PC-3 (cell line): ENCODE results near the gene ZNF24.

Experiments used
- EZH2 ChIP-seq: fragments of 300-600 bp; sonication (generic); IDR thresholded peaks from one replicate; pipeline ENCODE4 v1.6.1; 2017; ENCODE audit warnings: antibody characterized with exemption, mild to moderate bottlenecking, low read length; ENCODE audit not compliant: unreplicated experiment
- TF ChIP-seq, protein P1 (sequence below): fragments of 300-600 bp; sonication (generic); conservative IDR thresholded peaks from 2 replicates; pipeline ENCODE4 v1.5.1; 2017; ENCODE audit warnings: antibody characterized with exemption, low read depth, mild to moderate bottlenecking, low read length

DNA sequence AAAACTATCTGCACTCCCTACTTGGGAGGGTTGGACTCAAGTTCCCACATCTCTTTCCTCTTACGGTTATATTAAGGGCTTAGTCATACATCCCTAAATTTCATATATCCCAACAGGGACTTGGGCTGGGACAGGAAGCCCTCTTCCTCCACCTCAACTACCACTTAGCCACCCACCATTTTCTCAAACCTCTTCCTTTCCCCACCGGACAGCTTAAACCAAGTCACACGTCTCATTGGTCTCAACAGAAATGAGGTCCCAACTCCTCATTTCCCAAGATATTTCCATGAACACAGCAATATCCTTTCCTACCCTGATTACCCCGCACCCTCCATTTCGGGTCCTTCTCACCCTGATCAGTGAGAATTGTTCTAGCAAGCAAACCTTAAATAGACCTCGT lies 54.9 kb downstream of the ZNF24 start:
- TF ChIP-seq, protein P1, sequence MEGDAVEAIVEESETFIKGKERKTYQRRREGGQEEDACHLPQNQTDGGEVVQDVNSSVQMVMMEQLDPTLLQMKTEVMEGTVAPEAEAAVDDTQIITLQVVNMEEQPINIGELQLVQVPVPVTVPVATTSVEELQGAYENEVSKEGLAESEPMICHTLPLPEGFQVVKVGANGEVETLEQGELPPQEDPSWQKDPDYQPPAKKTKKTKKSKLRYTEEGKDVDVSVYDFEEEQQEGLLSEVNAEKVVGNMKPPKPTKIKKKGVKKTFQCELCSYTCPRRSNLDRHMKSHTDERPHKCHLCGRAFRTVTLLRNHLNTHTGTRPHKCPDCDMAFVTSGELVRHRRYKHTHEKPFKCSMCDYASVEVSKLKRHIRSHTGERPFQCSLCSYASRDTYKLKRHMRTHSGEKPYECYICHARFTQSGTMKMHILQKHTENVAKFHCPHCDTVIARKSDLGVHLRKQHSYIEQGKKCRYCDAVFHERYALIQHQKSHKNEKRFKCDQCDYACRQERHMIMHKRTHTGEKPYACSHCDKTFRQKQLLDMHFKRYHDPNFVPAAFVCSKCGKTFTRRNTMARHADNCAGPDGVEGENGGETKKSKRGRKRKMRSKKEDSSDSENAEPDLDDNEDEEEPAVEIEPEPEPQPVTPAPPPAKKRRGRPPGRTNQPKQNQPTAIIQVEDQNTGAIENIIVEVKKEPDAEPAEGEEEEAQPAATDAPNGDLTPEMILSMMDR = no peak
- TF ChIP-seq EZH2 = no peak
